ENCODE measurements around the gene SCFD2. TPM values are rescaled to one million over a fixed set of nuclear protein-coding genes. Genes with fewer than 3 reads are reported as not detected.

Gene SCFD2
- total and polyA plus RNA-seq, 2 of the 8 experiments (the other 6 are each of a cell fraction or from before 2014, with no cell fraction given) = 6.2 to 10.2 TPM

DNA sequence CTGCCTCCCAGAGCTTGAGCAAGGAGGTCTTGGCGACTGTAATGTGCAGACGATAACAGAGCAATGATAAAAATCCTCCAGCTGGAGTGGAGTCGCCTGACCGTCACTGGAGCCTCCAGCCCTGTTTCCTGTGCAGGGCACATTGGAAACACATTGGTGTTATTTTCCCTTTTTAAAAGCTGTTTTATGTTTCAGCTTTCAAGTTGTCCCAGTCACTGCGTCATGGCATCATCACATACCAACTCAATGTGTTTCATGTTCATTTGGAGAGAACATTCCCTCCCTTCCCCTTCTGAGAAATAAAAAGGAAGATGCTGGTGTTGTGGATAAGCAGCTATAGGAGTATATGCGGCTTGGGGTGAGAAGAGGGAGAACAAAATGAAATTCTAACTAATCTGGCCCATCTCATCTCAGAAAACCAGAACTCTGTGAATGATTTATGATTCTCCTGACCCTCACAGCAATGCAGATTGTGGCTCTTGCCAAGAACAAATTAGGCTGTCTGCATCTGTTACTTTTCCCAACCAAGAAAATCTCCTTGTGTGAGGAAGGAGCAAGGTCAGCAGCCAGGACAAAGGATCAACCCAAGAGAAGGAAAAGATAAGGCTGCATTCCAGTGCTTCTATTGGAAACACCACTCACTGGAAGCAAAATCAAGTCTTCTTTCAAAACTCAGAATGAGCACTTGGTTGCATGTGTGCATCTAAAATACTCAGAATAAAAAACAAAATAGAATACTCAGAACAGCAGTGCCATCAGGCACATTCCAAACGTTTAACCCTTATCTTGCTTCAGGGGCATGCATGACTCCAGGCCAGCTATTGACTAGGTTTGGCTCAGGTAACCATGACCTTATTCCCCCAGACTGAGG, 369.4 kb downstream of the SCFD2 start (continued):
- TF ChIP-seq EGR1 (IDR thresholded peaks at IDR 0.05; ENCODE audit: borderline replicate concordance, low read depth, low read length) = no peak
- no peak for TF ChIP-seq TAF7 (optimal IDR thresholded peaks at IDR 0.05; ENCODE audit: borderline replicate concordance, low read depth, low read length)
- TF ChIP-seq, protein P1, sequence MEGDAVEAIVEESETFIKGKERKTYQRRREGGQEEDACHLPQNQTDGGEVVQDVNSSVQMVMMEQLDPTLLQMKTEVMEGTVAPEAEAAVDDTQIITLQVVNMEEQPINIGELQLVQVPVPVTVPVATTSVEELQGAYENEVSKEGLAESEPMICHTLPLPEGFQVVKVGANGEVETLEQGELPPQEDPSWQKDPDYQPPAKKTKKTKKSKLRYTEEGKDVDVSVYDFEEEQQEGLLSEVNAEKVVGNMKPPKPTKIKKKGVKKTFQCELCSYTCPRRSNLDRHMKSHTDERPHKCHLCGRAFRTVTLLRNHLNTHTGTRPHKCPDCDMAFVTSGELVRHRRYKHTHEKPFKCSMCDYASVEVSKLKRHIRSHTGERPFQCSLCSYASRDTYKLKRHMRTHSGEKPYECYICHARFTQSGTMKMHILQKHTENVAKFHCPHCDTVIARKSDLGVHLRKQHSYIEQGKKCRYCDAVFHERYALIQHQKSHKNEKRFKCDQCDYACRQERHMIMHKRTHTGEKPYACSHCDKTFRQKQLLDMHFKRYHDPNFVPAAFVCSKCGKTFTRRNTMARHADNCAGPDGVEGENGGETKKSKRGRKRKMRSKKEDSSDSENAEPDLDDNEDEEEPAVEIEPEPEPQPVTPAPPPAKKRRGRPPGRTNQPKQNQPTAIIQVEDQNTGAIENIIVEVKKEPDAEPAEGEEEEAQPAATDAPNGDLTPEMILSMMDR (IDR thresholded peaks at IDR 0.05; ENCODE audit: control extremely low read depth in 1 of 3, insufficient read depth in 1 of 3, low read depth in 1 of 3, low read length in 3 of 3) = no peak
- no peak for TF ChIP-seq JUN (IDR thresholded peaks at IDR 0.05; ENCODE audit: low read depth, low read length)
- no peak for TF ChIP-seq GTF2F1 (IDR thresholded peaks at IDR 0.05; ENCODE audit: borderline replicate concordance, low read depth, low read length)

All from H1 (cell line).